HepG2 (cell line): ENCODE results near the gene APBB1IP.

Experiments
- ATF3 ChIP-seq: sonication (generic); formaldehyde crosslinking; IDR thresholded peaks from 2 replicates; pipeline ENCODE4 v1.4.0; 2020; ENCODE audit warnings: missing genetic modification reagents
- RAD21 ChIP-seq: fragments of 450-650 bp; formaldehyde crosslinking; IDR thresholded peaks from 2 replicates; pipeline ENCODE4 v1.5.0; 2020; ENCODE audit warnings: mild to moderate bottlenecking
- ZFP62 ChIP-seq: sonication (generic); formaldehyde crosslinking; IDR thresholded peaks from 2 replicates; pipeline ENCODE4 v1.4.0; 2020; ENCODE audit warnings: missing genetic modification reagents

GRCh38 chr10:26441491-26442214 is 3.5 kb downstream of the APBB1IP start:
- no peak for TF ChIP-seq RAD21 (CRISPR knock-in tag)
- TF ChIP-seq ZFP62 = no peak
- no peak for TF ChIP-seq ATF3 (CRISPR knock-in tag)
